H9 (cell line): ENCODE data around the gene TBATA. TPM values are rescaled to one million over a fixed set of nuclear protein-coding genes. Genes with fewer than 3 reads are reported as not detected.

Source experiments
- DNase-seq: peaks from one replicate; pipeline ENCODE4 v3.0.0-alpha.2; 2017
- H2AFZ ChIP-seq: one replicate; pipeline ENCODE4 v1.6.1; 2013; ENCODE audit warnings: mild to moderate bottlenecking, low read length, control low read depth, moderate library complexity
- H2AK5ac ChIP-seq: 2 replicates; pipeline ENCODE4 v1.6.1; 2013; ENCODE audit warnings: low read length, control low read depth, mixed read lengths; ENCODE audit not compliant: insufficient read length
- H2BK120ac ChIP-seq: one replicate; pipeline ENCODE4 v1.6.1; 2013; ENCODE audit warnings: low read depth, mild to moderate bottlenecking, low read length, control low read depth, inconsistent platforms; ENCODE audit not compliant: poor library complexity, severe bottlenecking
- H2BK12ac ChIP-seq: 2 replicates; pipeline ENCODE4 v1.6.1; 2013; ENCODE audit warnings: low read length, control low read depth, mixed read lengths, low read depth; ENCODE audit not compliant: insufficient read length
- H2BK15ac ChIP-seq: 2 replicates; pipeline ENCODE4 v1.6.1; 2013; ENCODE audit warnings: low read depth, low read length, control low read depth
- H2BK20ac ChIP-seq: one replicate; pipeline ENCODE4 v1.6.1; 2013; ENCODE audit warnings: low read depth, mild to moderate bottlenecking, low read length, control low read depth, inconsistent platforms; ENCODE audit not compliant: poor library complexity, severe bottlenecking
- H2BK5ac ChIP-seq: 2 replicates; pipeline ENCODE4 v1.6.1; 2013; ENCODE audit warnings: low read length, control low read depth, mixed read lengths; ENCODE audit not compliant: insufficient read length
- H3K14ac ChIP-seq: 2 replicates; pipeline ENCODE4 v1.6.1; 2013; ENCODE audit warnings: low read length, control low read depth; ENCODE audit not compliant: insufficient read depth
- H3K18ac ChIP-seq: 2 replicates; pipeline ENCODE4 v1.6.1; 2013; ENCODE audit warnings: low read depth, mild to moderate bottlenecking, mixed read lengths, low read length, control low read depth; ENCODE audit not compliant: insufficient read length
- H3K23ac ChIP-seq: 2 replicates; pipeline ENCODE4 v1.6.1; 2013; ENCODE audit warnings: low read length, control low read depth, mixed read lengths, low read depth; ENCODE audit not compliant: insufficient read length
- H3K23me2 ChIP-seq: 2 replicates; pipeline ENCODE4 v1.6.1; 2013; ENCODE audit warnings: low read depth, mild to moderate bottlenecking, mixed read lengths, low read length, control low read depth; ENCODE audit not compliant: insufficient read length, poor library complexity, severe bottlenecking
- H3K27ac ChIP-seq: 2 replicates; pipeline ENCODE4 v1.5.1; 2013; ENCODE audit warnings: low read length, control low read depth, mixed read lengths, low read depth; ENCODE audit not compliant: insufficient read length
- H3K27me3 ChIP-seq: 2 replicates; pipeline ENCODE4 v1.6.1; 2013; ENCODE audit warnings: low read length, control low read depth, inconsistent platforms; ENCODE audit not compliant: insufficient read depth
- H3K4ac ChIP-seq: 2 replicates; pipeline ENCODE4 v1.6.1; 2013; ENCODE audit warnings: low read depth, mild to moderate bottlenecking, control low read depth, inconsistent platforms, low read length, moderate library complexity
- H3K4me1 ChIP-seq: 2 replicates; pipeline ENCODE4 v1.6.1; 2013; ENCODE audit warnings: low read length, control low read depth, inconsistent platforms; ENCODE audit not compliant: insufficient read depth
- H3K4me2 ChIP-seq: 2 replicates; pipeline ENCODE4 v1.6.1; 2013; ENCODE audit warnings: low read length, control low read depth, mixed read lengths; ENCODE audit not compliant: insufficient read length, insufficient read depth
- H3K56ac ChIP-seq: 2 replicates; pipeline ENCODE4 v1.6.1; 2013; ENCODE audit warnings: low read depth, mild to moderate bottlenecking, mixed read lengths, low read length, control low read depth; ENCODE audit not compliant: insufficient read length
- H3K79me1 ChIP-seq: 2 replicates; pipeline ENCODE4 v1.6.1; 2013; ENCODE audit warnings: low read depth, mild to moderate bottlenecking, moderate library complexity, low read length, control low read depth, inconsistent platforms; ENCODE audit not compliant: insufficient read depth, poor library complexity, severe bottlenecking
- H3K79me2 ChIP-seq: 2 replicates; pipeline ENCODE4 v1.6.1; 2013; ENCODE audit warnings: low read length, control low read depth, inconsistent platforms; ENCODE audit not compliant: insufficient read depth
- H3K9ac ChIP-seq: 2 replicates; pipeline ENCODE4 v1.6.1; 2013; ENCODE audit warnings: low read length, control low read depth, mixed read lengths; ENCODE audit not compliant: insufficient read length; ENCODE audit errors: extremely low read depth
- H3K9me3 ChIP-seq: one replicate; pipeline ENCODE4 v1.6.1; 2013; ENCODE audit warnings: low read depth, low read length, inconsistent platforms; ENCODE audit not compliant: control insufficient read depth
- H3T11ph ChIP-seq: one replicate; pipeline ENCODE4 v1.6.1; 2013; ENCODE audit warnings: mild to moderate bottlenecking, low read length, control low read depth, inconsistent platforms
- H4K20me1 ChIP-seq: one replicate; pipeline ENCODE4 v1.6.1; 2013; ENCODE audit not compliant: control insufficient read depth, insufficient read length, insufficient read depth
- H4K5ac ChIP-seq: 2 replicates; pipeline ENCODE4 v1.6.1; 2013; ENCODE audit warnings: low read depth, mild to moderate bottlenecking, mixed read lengths, low read length, control low read depth; ENCODE audit not compliant: insufficient read length
- H4K8ac ChIP-seq: replicated peaks from 2 replicates; pipeline ENCODE4 v1.6.1; 2013; ENCODE audit warnings: low read length, control low read depth, mixed read lengths, low read depth; ENCODE audit not compliant: insufficient read length
- H4K91ac ChIP-seq: 2 replicates; pipeline ENCODE4 v1.6.1; 2013; ENCODE audit warnings: low read depth, mild to moderate bottlenecking, moderate library complexity, mixed read lengths, low read length, control low read depth; ENCODE audit not compliant: insufficient read length
- H3K27ac Mint-ChIP-seq, 3 experiments: 2 replicates in 2 of 3; 3 replicates in 1 of 3; pipeline ENCODE4 v1.8.0; 2020 to 2021; ENCODE audit warnings: mixed read lengths in 3 of 3, mild to moderate bottlenecking in 1 of 3, moderate library complexity in 1 of 3
- H3K27me3 Mint-ChIP-seq: 2 replicates; pipeline ENCODE4 v1.8.0; 2021; ENCODE audit warnings: low read depth, mild to moderate bottlenecking, moderate library complexity, mixed read lengths
- H3K36me3 Mint-ChIP-seq, 3 experiments: 2 replicates in 2 of 3; 3 replicates in 1 of 3; pipeline ENCODE4 v1.8.0; 2020 to 2021; ENCODE audit warnings: low read depth in 3 of 3, mixed read lengths in 3 of 3; ENCODE audit not compliant: insufficient read depth in 1 of 3
- H3K4me1 Mint-ChIP-seq, 2 experiments: 2 replicates each; pipeline ENCODE4 v1.8.0; 2020; ENCODE audit warnings: mixed read lengths in 2 of 2
- H3K4me3 Mint-ChIP-seq, 2 experiments: 2 replicates in 1 of 2; 3 replicates in 1 of 2; pipeline ENCODE4 v1.8.0; 2020 to 2021; ENCODE audit warnings: mild to moderate bottlenecking in 2 of 2, mixed read lengths in 2 of 2, moderate library complexity in 1 of 2
- H3K9me3 Mint-ChIP-seq, 2 experiments: 2 replicates in 1 of 2; 3 replicates in 1 of 2; pipeline ENCODE4 v1.8.0; 2020; ENCODE audit warnings: mild to moderate bottlenecking in 2 of 2, mixed read lengths in 2 of 2, moderate library complexity in 1 of 2
- CTCF ChIP-seq: fragments of 200-600 bp; sonication (generic); conservative IDR thresholded peaks from 3 replicates; pipeline ENCODE4 v1.8.0; 2021; ENCODE audit warnings: antibody characterized with exemption, mild to moderate bottlenecking
- WGBS: extraction: QIAGEN DNeasy Blood & Tissue Kit; methylation state at CpG from one replicate; pipeline ENCODE4 v1.1.7; 2013; ENCODE audit warnings: missing lambda C conversion rate, low lambda C conversion rate, mixed read lengths; ENCODE audit not compliant: insufficient read length; ENCODE audit errors: extremely low coverage; 5-methylcytosine and 5-hydroxymethylcytosine counted together
- total RNA-seq: library from RNA; stranded (reverse); gene quantifications from 2 replicates; pipeline ENCODE4 v1.2.1, GENCODE V29; 2021

TBATA gene
- total RNA-seq, 1 experiment from 2014 or later: not detected

- Histone ChIP-seq H3K4ac (no peak overlapping the region), H3K4me1 (no peaks in the 10 kb centered on the region; the same call in 1 of the 2 replicates), H2AK5ac (no peak overlapping the region), H4K91ac (no peak overlapping the region), H3T11ph (no peak overlapping the region), H2BK120ac (no peak overlapping the region), H3K27me3 (no peaks in the 10 kb centered on the region), H3K56ac (no peak overlapping the region), H3K79me1 (no peaks in the 10 kb centered on the region), H3K23me2 (no peaks in the 10 kb centered on the region), H2BK20ac (no peak overlapping the region), H3K4me2 (no peak overlapping the region), H2BK12ac (no peak overlapping the region), H3K27ac (no peak overlapping the region), H2BK5ac (no peak overlapping the region), H3K18ac (no peak overlapping the region), H4K20me1 (no peaks in the 10 kb centered on the region), H3K23ac (no peak overlapping the region), H2AFZ (no peak overlapping the region), H4K5ac (no peak overlapping the region), H4K8ac (no peak overlapping the region), H3K9ac (no peak overlapping the region), H3K9me3 (no peaks in the 10 kb centered on the region), H2BK15ac (no peak overlapping the region), H3K79me2 (no peaks in the 10 kb centered on the region), H3K14ac (no peak overlapping the region; the same call in 1 of the 2 replicates)
- Mint-ChIP-seq H3K36me3 (peaks cover 0 to 4% (median 0%) of the 10 kb centered on the region in 3 experiments; a peak in 2 of 7 replicates), H3K4me3 (no peak overlapping the region), H3K9me3 (no peaks in the 10 kb centered on the region), H3K4me1 (peaks cover 12 to 16% of the 10 kb centered on the region in 2 experiments), H3K27me3 (no peaks in the 10 kb centered on the region), H3K27ac (no peak overlapping the region)
- no peak for TF ChIP-seq CTCF
- WGBS: no CpG with 5 or more reads among the region's 10 CpGs
- no peak for DNase-seq
Measured at GRCh38 chr10:70749756-70750155, 35.4 kb downstream of the TBATA start.
